ENCODE measurements around the gene PDE1A.
"Not testable (repeated sequence)": the region's sequence is repeated elsewhere in the genome, so short reads cannot be mapped to it uniquely, and the experiment has no call there.

PDE1A gene

GRCh38 chr2:182404975-182405561, 21.8 kb downstream of the PDE1A start:
- no peak for DNase-seq

GRCh38 chr2:182404092-182404491, 22.7 kb downstream of the PDE1A start:
- DNase-seq, result no peak

- no peak for DNase-seq
These were observed 33.5 kb downstream of the PDE1A start for GRCh38 chr2:182393270-182393760.

GRCh38 chr2:182391443-182391842, 35.4 kb downstream of the PDE1A start:
- DNase-seq, result no peak

- DNase-seq, result not testable (repeated sequence)
These were observed 40.5 kb downstream of the PDE1A start for GRCh38 chr2:182386267-182386880.

- no peak for DNase-seq
These were observed 42.0 kb downstream of the PDE1A start for GRCh38 chr2:182384860-182385259.

- DNase-seq, result no peak
These were observed 45.6 kb downstream of the PDE1A start for GRCh38 chr2:182381225-182381624.

- DNase-seq, result no peak
These were observed 47.6 kb downstream of the PDE1A start for GRCh38 chr2:182379241-182379640.

- DNase-seq, result no peak
These were observed 48.1 kb downstream of the PDE1A start for GRCh38 chr2:182378759-182379158.

GRCh38 chr2:182377467-182377866, 49.4 kb downstream of the PDE1A start:
- DNase-seq, result no peak

GRCh38 chr2:182375862-182376261, 51.0 kb downstream of the PDE1A start:
- DNase-seq, result no peak

GRCh38 chr2:182372661-182373060, 54.2 kb downstream of the PDE1A start:
- DNase-seq, result no peak

GRCh38 chr2:182368996-182369395, 57.8 kb downstream of the PDE1A start:
- DNase-seq, result no peak

GRCh38 chr2:182368446-182368845, 58.4 kb downstream of the PDE1A start:
- DNase-seq, result no peak

- no peak for DNase-seq
These were observed 59.4 kb downstream of the PDE1A start for GRCh38 chr2:182367401-182367800.

GRCh38 chr2:182366628-182367027, 60.2 kb downstream of the PDE1A start:
- DNase-seq, result no peak

- DNase-seq, result no peak
These were observed 61.0 kb downstream of the PDE1A start for GRCh38 chr2:182365855-182366254.

GRCh38 chr2:182361477-182361876, 65.4 kb downstream of the PDE1A start:
- DNase-seq, result no peak

- no peak for DNase-seq
These were observed 66.1 kb downstream of the PDE1A start for GRCh38 chr2:182360663-182361260.

- DNase-seq, result no peak
These were observed 66.7 kb downstream of the PDE1A start for GRCh38 chr2:182359990-182360662.

- no peak for DNase-seq
These were observed 67.5 kb downstream of the PDE1A start for GRCh38 chr2:182359027-182359989.

- DNase-seq, result no peak
These were observed 68.2 kb downstream of the PDE1A start for GRCh38 chr2:182358601-182359000.

GRCh38 chr2:182355815-182356214, 71.0 kb downstream of the PDE1A start:
- no peak for DNase-seq
